Measurements from ENCODE around the gene RIMS4. TPM values are rescaled to one million over a fixed set of nuclear protein-coding genes. Genes with fewer than 3 reads are reported as not detected.

Gene RIMS4
- total RNA-seq, 1 experiment from 2014 or later = 4.0 TPM

GRCh38 chr20:44796758-44797457 lies 13.4 kb downstream of the RIMS4 start:
- Histone ChIP-seq H3K4me3 (ENCODE audit: low read depth in 2 of 2, low read length in 2 of 2) (no peak overlapping the region), H3K27me3 (ENCODE audit: control insufficient read depth, insufficient read depth, low read length) (no peaks in the 10 kb centered on the region), H3K27ac (ENCODE audit: low read length) (no peak overlapping the region), H3K9me3 (ENCODE audit: control insufficient read depth, insufficient read depth, low read depth, low read length) (no peaks in the 10 kb centered on the region), H3K36me3 (ENCODE audit: control insufficient read depth, insufficient read depth, low read length) (no peaks in the 10 kb centered on the region), H3K4me1 (ENCODE audit: control insufficient read depth, insufficient read depth, low read length) (no peaks in the 10 kb centered on the region)
- ChIA-PET CTCF (no interaction called here), POLR2A (no interaction called here)
- TF ChIP-seq SIN3A (IDR thresholded peaks at IDR 0.05; ENCODE audit: borderline replicate concordance, insufficient read depth, low read depth, low read length) = no peak
- no peak for TF ChIP-seq CTCF (IDR thresholded peaks at IDR 0.05)
- no peak for TF ChIP-seq TCF7L2 (IDR thresholded peaks at IDR 0.05; ENCODE audit: low read depth, low read length)
- no peak for TF ChIP-seq REST (IDR thresholded peaks at IDR 0.05; ENCODE audit: insufficient read depth in 1 of 2, low read depth in 2 of 2, low read length in 1 of 2)
- TF ChIP-seq POLR2AphosphoS5 (IDR thresholded peaks at IDR 0.05; ENCODE audit: low read depth, low read length) = no peak
- intact Hi-C loops (cut with micrococcal nuclease; ENCODE audit: unreplicated experiment) = no loop called here
- no peak for ATAC-seq
- in situ Hi-C loops (cut with HindIII; ENCODE audit: low pct_unique_long_range_greater_than_20kb, low sequenced_read_pairs) = no loop called here
- no TSS peak for BruUV-seq (replicated peaks)
- no peak for DNase-seq (ENCODE audit: low read depth, low spot score)

GRCh38 chr20:44796311-44796710 lies 14.0 kb downstream of the RIMS4 start:
- ATAC-seq = no peak
- CTCF ChIA-PET = no interaction called here
- POLR2A ChIA-PET = no interaction called here

More at GRCh38 chr20:44796311-44796710, 14.0 kb downstream of the RIMS4 start:
- Histone ChIP-seq H3K4me1 (ENCODE audit: control insufficient read depth, insufficient read depth, low read length) (no peaks in the 10 kb centered on the region), H3K4me3 (ENCODE audit: low read depth in 2 of 2, low read length in 2 of 2) (no peak overlapping the region), H3K27ac (ENCODE audit: low read length) (no peak overlapping the region), H3K9me3 (ENCODE audit: control insufficient read depth, insufficient read depth, low read depth, low read length) (no peaks in the 10 kb centered on the region), H3K36me3 (ENCODE audit: control insufficient read depth, insufficient read depth, low read length) (no peaks in the 10 kb centered on the region), H3K27me3 (ENCODE audit: control insufficient read depth, insufficient read depth, low read length) (no peaks in the 10 kb centered on the region)
- DNase-seq (ENCODE audit: low read depth, low spot score) = no peak
- in situ Hi-C loops (cut with HindIII; ENCODE audit: low pct_unique_long_range_greater_than_20kb, low sequenced_read_pairs) = no loop called here
- TF ChIP-seq SIN3A (IDR thresholded peaks at IDR 0.05; ENCODE audit: borderline replicate concordance, insufficient read depth, low read depth, low read length) (no peak), CTCF (IDR thresholded peaks at IDR 0.05) (no peak), REST (IDR thresholded peaks at IDR 0.05; ENCODE audit: insufficient read depth in 1 of 2, low read depth in 2 of 2, low read length in 1 of 2) (no peak), POLR2AphosphoS5 (IDR thresholded peaks at IDR 0.05; ENCODE audit: low read depth, low read length) (no peak), TCF7L2 (IDR thresholded peaks at IDR 0.05; ENCODE audit: low read depth, low read length) (no peak)
- intact Hi-C loops (cut with micrococcal nuclease; ENCODE audit: unreplicated experiment) = no loop called here
- BruUV-seq (replicated peaks) = no TSS peak
